T47D (cell line): ENCODE data around the gene UCP3.
"Not testable (repeated sequence)": the region's sequence is repeated elsewhere in the genome, so short reads cannot be mapped to it uniquely, and the experiment has no call there.

Experiments used
- DNase-seq, 2 experiments: peaks; one replicate each; pipeline versions ENCODE4 v3.0.0 to v3.0.0-alpha.2; 2011 to 2012; ENCODE audit warnings: low read depth in 1 of 2, low spot score in 1 of 2
- JUND ChIP-seq: IDR thresholded peaks from 2 replicates; pipeline ENCODE4 v1.6.1; 2012; ENCODE audit warnings: low read depth
- in situ Hi-C: cut with HindIII; loops from 2 replicates; pipeline ENCODE4 v1.10.0; 2016; ENCODE audit warnings: low sequenced_read_pairs, low pct_unique_long_range_greater_than_20kb

The UCP3 gene

DNA sequence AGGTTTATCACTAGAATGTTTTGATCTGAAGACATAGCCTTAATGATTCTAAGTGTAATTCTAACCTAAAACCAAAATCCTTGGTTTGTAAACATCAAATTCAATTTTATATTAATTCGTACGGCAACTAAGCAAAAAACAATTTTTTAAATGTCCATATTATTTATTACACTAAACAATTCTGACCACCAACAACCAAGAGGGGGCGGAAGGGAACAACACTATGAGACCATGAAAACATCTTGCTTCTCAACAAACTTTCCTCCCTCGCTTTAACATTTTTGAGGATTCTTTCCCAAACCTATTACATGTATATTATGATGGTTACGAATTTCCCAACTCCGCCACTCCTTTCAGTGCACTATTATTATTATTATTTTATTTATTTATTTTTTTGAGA lies 19.7 kb downstream of the UCP3 start:
- TF ChIP-seq JUND = no peak

DNA sequence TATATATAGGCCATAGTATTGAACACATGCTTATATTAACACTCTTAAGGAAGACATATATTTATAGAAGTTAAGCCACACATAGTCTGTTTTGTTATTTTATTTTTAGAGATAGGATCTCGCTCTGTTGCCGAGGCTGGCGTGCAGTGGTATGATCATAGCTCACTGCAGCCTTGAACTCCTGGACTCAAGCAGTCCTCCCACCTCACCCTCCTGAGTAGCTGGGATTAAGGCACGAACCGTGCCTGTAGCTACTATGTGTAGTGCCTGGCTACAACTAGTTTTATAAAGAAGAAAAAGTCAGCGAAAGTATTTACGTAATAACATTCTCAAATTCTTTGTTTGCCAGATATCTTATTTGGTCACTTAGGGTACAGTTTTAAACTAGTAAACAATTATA lies 20.7 kb downstream of the UCP3 start:
- no peak for DNase-seq
- TF ChIP-seq JUND = no peak
- in situ Hi-C loops = no loop called here

More for the DNA sequence above, 19.7 kb downstream of the UCP3 start:
- in situ Hi-C loops = no loop called here
- DNase-seq = no peak

GRCh38 chr11:73985661-73986060 lies 23.2 kb downstream of the UCP3 start:
- DNase-seq, in situ Hi-C loops: not testable (repeated sequence)

GRCh38 chr11:73983741-73984538 lies 24.9 kb downstream of the UCP3 start:
- in situ Hi-C loops = no loop called here
- TF ChIP-seq JUND = no peak
- no peak for DNase-seq

DNA sequence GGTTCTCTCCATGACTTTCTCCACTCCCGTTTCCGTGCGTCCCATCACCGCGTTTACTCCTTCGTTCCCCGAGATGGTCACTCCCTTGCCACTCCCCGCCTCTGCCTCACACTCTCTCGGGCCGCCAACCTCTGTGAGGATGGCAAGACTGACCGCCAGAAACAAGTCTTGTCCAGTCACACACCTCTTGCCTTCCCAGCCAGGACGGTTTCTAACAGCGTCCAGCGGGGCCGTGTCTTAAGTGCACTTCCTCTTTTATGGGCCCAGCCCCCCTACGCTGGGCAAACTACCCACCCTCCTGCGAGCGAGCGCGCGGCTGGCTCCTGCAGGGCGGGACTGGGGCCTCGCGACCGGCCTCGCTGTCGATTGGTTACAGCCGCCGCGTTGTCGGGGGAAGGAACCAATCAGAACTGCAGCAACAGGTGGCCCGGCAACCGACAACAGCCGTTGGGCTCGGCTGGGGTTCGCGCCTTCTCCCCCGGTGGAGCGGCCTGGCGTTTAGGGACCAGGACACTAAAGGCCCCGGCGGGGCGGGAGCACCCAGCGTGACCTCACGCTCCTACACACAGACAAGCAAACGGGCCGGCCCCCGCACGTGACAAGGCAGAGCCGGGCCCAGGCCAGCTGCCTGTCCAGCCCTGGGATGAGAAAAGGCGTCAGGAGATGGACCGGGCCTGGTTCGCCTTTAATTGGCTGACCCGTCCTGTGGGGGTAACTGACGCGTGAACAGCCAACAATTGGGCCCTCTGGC lies 25.7 kb downstream of the UCP3 start:
- no peak for TF ChIP-seq JUND
- DNase-seq = peak; percentile 99 to 100
- in situ Hi-C loops = no loop called here

DNA sequence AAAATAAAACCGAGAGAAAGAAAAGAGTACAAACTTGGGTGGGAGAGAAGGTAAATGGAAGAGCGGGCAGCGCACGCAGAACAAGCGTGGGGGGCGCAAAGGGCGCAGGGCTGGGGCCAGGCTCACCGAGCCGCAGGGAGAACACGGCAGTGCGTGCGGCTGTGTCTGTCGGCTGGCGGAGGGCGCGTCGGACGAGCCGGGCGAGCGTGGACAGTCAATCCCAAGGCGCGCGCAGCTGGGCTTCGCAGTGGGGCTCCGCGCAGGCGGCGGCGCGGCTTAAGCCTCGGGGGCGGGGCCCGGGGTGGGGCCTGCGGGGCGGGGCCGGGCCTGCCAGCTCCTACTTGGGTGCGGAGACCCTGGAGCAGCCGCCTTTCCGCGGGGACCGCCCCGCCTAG lies 26.3 kb downstream of the UCP3 start, which contains the start of gene UCP2:
TSS of gene UCP2 (minus strand) at position 249 of the 395 bp plus-strand sequence. CDS start 4,465 bp downstream, outside the sequence.
- in situ Hi-C loops = no loop called here
- DNase-seq = peak; percentile 89 to 95

GRCh38 chr11:73981051-73981805 lies 27.7 kb downstream of the UCP3 start:
- TF ChIP-seq JUND = no peak
- DNase-seq = no peak
- in situ Hi-C loops = no loop called here

More for the DNA sequence above, 26.3 kb downstream of the UCP3 start, which contains the start of gene UCP2:
- TF ChIP-seq JUND = no peak

GRCh38 chr11:73980001-73980961 lies 28.6 kb downstream of the UCP3 start:
- no peak for TF ChIP-seq JUND
- in situ Hi-C loops = no loop called here
- peak in 1 of 2 experiments; percentile 65 for DNase-seq

GRCh38 chr11:73978576-73979086 lies 30.3 kb downstream of the UCP3 start:
- in situ Hi-C loops = no loop called here
- no peak for TF ChIP-seq JUND
- no peak for DNase-seq

- DNase-seq = no peak
- TF ChIP-seq JUND = no peak
- in situ Hi-C loops = no loop called here
Observed at GRCh38 chr11:73977856-73978519, 30.9 kb downstream of the UCP3 start.
